ENCODE measurements around the gene AWAT1.
"Not testable (repeated sequence)": the region's sequence is repeated elsewhere in the genome, so short reads cannot be mapped to it uniquely, and the experiment has no call there.

The AWAT1 gene

DNA sequence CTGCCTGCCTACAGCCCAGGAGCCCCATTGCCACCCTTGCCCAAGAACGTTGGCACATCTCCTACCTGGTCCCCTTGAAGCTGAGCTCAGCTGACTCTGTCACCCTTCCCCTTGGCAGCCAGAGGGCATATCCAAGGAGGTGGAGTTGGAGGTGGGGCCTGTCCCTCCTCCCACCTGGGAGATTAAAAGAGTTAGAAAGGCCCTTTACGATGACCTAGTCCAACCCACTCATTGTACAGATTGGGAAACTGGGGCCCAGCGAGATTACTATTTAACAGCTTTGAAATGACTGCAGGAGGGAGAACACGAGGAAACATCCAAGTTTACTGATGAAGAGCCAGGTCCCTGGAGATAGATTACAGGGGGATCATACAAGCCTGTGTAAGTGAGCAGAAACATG, 25.6 kb downstream of the AWAT1 start, which contains the start of gene P2RY4:
P2RY4 (minus strand) TSS at position 101 of the 400 bp plus-strand sequence. CDS start 580 bp downstream, outside the sequence.
- in situ Hi-C loops (cut with MboI; ENCODE audit: low sequenced_read_pairs): no loop called here

DNA sequence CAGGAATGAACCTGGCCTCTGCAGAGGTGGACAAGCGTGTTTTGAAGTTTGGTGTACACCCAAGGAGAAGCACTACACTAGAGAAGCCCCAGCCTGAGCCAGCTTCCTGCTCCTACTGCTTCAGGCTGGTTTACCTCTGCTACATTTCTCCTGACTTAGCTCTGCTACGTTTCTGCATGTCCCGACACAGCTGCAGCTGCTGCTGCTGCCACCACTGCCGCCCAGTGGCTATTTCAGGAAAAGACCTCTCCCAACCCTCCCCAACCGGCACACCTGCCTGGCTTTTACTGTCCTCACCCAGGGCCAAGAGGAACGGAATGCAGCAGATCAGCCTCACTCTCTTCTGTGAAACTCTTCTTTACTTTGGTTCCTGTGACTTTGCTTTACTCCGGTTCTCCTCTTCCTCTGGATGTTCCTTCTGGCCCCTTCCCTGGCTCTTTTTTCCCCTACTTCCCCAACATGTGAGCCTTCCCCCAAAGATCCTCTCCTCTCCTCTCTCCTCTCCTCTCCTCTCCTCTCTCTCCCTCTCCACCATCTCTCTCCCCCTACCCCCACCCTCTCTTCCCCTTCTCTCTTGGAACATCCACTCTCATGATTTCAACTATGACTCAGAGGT, 28.6 kb downstream of the AWAT1 start:
- in situ Hi-C loops (cut with MboI; ENCODE audit: low sequenced_read_pairs): no loop called here

DNA sequence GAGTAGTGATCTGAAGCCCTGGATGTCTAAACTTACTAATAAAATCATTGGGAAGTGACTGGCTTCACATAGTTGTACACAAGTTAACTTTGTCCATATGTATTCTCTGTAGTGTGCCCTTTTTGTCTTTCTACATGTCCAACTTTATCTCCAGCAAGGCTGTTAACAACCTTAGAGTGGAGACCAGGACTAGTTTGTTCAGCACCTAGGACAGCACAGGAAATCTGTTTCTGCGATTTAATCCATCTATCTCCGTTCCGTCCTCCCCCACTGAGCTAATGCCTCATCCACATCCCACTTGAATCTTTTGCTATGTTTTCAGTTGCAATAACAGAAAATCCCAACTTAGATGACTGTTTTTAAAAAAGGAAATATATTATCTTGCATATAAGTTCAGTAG, 30.3 kb downstream of the AWAT1 start:
- in situ Hi-C loops (cut with MboI; ENCODE audit: low sequenced_read_pairs): no loop called here

DNA sequence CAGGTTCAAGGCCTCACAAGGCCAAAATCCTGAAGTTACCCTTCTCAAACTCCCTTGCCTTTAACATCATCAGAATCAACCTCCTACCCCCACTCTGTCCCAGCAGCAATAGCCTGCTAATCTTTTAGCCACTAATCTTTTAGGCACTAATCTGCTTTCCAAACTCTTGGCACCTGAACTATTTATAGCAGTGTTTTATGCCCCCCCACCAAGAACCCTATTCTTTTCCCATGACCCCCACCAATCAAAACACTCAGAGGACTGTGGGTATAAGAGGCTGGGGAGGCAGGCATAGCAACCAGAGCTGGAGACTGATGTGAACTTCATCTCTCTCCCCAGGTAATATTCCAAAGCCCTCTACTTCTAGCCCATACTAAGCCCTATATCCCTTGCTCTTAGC, 33.6 kb downstream of the AWAT1 start, which contains the start of gene ARR3:
ARR3 (plus strand) TSS at position 301 of the 400 bp plus-strand sequence. CDS start 1,052 bp downstream, outside the sequence.
- in situ Hi-C loops (cut with MboI; ENCODE audit: low sequenced_read_pairs): no loop called here

GRCh38 chrX:70274029-70274428, 39.6 kb downstream of the AWAT1 start:
- in situ Hi-C loops (cut with MboI; ENCODE audit: low sequenced_read_pairs): not testable (repeated sequence)

DNA sequence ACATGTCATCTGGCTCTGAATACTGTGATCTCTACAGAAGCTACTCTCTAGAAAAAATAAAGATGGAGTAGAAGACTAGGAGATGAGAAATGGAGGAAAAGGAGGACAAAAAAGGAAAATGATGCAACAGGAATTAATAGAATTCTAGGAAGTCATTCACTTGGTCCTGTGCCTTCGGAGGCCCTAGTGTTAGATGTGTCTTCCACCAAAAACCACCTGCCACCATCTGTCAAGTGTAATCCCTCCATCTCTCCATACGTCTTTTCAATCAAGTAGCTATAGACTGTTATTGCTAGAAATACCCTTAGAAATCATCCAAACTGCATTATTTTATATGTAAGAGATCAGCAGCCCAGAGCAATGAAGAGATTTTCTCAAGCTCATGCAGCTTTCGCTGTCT, 44.6 kb downstream of the AWAT1 start:
- in situ Hi-C loops (cut with MboI; ENCODE audit: low sequenced_read_pairs): no loop called here

DNA sequence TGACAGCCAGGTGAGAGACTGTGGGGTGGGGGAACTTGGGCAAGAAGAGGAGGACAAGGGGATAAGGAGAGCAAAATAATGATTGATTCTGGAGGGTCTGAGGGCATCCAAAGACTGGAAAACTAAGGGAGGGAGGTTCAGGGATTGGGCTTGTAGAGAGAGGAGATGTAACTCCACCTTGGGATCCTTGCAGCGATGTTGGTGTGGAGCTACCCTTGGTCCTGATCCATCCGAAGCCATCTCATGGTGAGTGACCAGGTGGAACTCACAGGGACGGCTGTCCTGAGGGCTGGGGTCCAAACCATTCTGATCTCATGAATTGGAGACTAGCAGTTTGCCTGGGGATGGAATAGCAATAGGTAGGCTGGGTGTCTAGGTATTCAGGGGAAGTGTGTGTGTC, 46.1 kb downstream of the AWAT1 start:
- in situ Hi-C loops (cut with MboI; ENCODE audit: low sequenced_read_pairs): no loop called here

- in situ Hi-C loops (cut with MboI; ENCODE audit: low sequenced_read_pairs): no loop called here
Observed at GRCh38 chrX:70281951-70282350, 47.5 kb downstream of the AWAT1 start, which contains the start of gene RAB41. Gene RAB41 (plus strand): TSS chrX:70282172. CDS start chrX:70282218, 46 bp downstream.

GRCh38 chrX:70289168-70289792, 54.8 kb downstream of the AWAT1 start:
- in situ Hi-C loops (cut with MboI; ENCODE audit: low sequenced_read_pairs): no loop called here
